ENCODE measurements around the gene OR2AE1.

Gene OR2AE1

DNA sequence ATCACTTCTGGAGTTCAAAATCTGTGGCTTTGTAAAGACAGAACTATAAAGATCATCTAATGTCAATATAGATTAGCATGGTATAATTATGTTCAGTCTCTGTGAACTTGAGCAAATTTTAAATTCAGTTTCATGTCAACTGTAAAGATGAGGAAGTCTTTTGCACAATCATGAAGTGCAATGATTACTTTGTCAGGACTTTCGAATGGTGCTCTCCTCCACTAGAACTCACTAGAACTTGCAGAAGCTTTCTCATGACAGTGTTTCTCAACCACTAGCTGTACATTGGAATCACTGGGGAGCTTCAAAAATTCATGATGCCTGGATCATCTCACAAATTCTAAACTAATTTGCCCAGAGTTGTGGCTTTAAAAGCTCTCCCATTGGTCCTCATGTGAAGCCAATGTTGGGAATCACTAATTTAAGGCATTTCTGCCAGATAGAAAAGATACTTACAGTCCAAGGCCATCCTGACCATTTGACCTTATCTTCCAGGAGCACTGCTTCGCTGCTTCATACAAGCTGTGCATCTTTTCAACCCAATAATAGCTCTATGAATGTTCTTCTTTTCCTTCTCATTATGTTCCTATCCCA, 12.9 kb downstream of the OR2AE1 start:
- no peak for DNase-seq (ENCODE audit: low spot score)
- no peak overlapping the region for H3K27ac ChIP-seq
- CTCF ChIA-PET, result no interaction called here
- POLR2A ChIA-PET (ENCODE audit: low non-redundant PET), result no interaction called here
- TF ChIP-seq, protein P1, sequence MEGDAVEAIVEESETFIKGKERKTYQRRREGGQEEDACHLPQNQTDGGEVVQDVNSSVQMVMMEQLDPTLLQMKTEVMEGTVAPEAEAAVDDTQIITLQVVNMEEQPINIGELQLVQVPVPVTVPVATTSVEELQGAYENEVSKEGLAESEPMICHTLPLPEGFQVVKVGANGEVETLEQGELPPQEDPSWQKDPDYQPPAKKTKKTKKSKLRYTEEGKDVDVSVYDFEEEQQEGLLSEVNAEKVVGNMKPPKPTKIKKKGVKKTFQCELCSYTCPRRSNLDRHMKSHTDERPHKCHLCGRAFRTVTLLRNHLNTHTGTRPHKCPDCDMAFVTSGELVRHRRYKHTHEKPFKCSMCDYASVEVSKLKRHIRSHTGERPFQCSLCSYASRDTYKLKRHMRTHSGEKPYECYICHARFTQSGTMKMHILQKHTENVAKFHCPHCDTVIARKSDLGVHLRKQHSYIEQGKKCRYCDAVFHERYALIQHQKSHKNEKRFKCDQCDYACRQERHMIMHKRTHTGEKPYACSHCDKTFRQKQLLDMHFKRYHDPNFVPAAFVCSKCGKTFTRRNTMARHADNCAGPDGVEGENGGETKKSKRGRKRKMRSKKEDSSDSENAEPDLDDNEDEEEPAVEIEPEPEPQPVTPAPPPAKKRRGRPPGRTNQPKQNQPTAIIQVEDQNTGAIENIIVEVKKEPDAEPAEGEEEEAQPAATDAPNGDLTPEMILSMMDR (conservative IDR thresholded peaks at IDR 0.05; ENCODE audit: low read depth), result no peak

DNA sequence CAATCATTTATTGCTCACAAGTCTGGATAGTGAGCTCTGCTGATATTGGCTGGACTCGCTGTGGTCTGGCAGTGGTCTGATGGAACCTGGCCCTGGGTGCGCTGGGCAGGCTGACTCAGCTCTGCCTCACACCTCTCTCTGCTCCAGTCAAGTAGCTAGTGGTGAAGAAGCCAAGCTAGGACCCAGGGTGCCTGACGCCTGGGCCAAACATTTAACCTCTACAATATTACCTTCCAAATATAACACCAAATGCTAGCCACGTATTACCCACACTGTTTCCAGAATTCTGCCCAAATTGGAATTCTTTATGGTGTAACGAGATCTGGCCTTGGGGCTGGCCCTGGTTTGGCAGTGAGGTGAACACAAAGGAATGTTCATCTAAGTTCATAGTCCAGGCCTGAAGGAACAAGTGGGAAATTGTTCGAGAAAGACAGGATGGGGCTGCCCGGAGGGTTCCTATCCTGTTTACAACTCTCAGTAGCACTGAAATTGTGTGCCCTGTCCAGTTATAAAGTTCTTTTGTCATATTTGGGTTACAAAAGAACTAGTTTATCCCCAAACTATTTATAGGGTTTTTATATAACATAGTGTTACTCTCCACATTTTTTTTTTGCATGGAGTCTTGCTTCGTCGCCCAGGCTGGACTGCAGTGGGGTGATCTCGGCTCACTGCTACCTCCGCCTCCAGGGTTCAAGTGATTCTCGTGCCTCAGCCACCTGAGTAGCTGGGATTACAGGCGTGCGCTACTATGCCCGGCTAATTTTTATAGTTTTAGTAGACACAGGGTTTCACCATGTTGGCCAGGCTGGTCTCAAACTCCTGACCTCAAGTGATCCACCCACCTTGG, 16.3 kb downstream of the OR2AE1 start:
- peak; percentile 70 for DNase-seq (ENCODE audit: low spot score)
- TF ChIP-seq, protein P1 (conservative IDR thresholded peaks at IDR 0.05; ENCODE audit: low read depth), result no peak
- POLR2A ChIA-PET (ENCODE audit: low non-redundant PET), result no interaction called here
- peak overlapping the region; percentile 90 for H3K27ac ChIP-seq
- CTCF ChIA-PET, result interaction anchor here (1.0 kb wide), 1 partner anchor 229 kb away, joined by 3 read pairs; no protein-coding TSS in a partner anchor

DNA sequence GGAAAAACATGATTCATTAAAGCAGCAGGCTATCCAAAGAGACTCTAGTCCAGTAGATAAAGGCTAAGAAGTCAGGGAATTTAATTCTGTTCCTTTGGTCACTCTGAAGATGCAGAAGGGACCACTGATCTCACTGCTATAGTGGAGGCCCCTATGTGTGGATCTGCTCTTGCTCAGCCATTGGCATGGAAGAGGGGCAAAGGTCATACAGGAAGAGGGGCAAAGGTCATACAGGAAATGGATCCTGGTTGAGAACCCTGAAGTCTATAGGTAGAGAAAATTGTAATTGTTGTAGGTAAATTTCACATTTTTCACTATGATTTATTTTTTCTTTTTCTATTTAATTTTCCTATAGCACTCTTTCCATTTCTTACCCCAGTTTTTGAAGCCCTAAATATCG, 21.6 kb downstream of the OR2AE1 start:
- H3K27ac ChIP-seq, result no peak overlapping the region
- ChIA-PET CTCF (interaction anchor here (0.6 kb wide), 1 partner anchor 15 kb away, joined by 3 read pairs; no protein-coding TSS in a partner anchor), POLR2A (ENCODE audit: low non-redundant PET) (no interaction called here)
- no peak for DNase-seq (ENCODE audit: low spot score)
- TF ChIP-seq, protein P1 (conservative IDR thresholded peaks at IDR 0.05; ENCODE audit: low read depth), result no peak

DNA sequence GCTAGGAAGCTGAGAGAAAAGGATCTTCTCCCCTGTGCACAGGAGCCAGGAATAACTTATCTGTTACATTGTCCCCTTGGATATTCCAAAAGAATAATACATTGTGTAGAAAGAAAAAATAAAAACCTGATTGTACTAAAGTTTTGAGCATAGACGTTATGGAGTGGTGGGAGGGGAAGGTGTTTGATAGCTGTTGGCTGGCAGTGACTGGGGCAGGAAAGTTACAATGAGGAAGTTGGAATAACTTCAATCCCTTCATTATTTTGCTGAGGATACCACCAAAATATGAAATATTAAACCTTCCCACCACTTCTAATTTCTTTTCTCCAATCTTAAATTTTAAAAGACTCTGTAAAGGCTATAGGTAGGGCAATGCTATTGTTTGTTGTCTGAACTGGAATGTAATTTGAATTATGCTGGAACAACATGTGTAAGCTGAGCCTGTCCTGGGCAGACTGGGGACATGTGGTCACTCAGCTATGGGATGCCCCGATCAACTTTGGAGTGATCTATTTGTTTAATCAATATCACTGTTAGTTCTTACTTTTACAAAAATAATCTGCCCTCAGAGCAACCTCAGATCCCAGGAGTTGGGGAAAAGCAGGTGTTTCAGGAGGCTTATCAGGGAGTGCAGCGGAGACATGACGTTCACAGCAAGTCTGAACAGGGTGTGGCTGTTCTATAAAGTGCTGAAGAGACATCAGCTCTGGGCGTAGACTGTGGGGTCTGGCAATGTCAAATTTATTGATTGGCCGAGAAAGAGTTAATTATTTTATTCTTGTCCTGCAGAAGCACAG, 28.2 kb downstream of the OR2AE1 start:
- DNase-seq (ENCODE audit: low spot score), result no peak
- no peak overlapping the region for H3K27ac ChIP-seq
- ChIA-PET POLR2A (ENCODE audit: low non-redundant PET) (no interaction called here), CTCF (interaction anchor here (0.5 kb wide), 1 partner anchor 177 kb away, joined by 3 read pairs; no protein-coding TSS in a partner anchor)
- TF ChIP-seq, protein P1 (conservative IDR thresholded peaks at IDR 0.05; ENCODE audit: low read depth), result no peak

DNA sequence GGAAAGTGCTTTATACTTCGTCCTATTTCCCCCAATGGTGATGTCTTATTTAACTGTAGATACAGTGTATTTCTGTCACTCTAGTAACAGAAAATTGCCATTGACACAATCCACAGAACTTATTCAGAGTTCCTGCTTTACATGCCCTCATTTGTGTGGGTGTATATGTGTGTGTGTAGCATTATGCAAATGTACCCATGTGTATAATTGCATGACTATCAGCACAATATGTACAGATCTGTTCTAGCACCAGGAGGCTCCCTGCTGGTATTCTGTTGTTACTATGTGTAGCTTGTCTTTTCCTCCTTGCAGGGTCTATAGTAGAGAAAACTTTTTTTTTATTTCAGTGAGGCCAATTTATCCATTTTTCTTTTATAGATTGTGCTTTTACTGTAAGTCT, 32.5 kb downstream of the OR2AE1 start:
- POLR2A ChIA-PET (ENCODE audit: low non-redundant PET), result no interaction called here
- TF ChIP-seq, protein P1 (conservative IDR thresholded peaks at IDR 0.05; ENCODE audit: low read depth), result no peak
- no peak for DNase-seq (ENCODE audit: low spot score)
- CTCF ChIA-PET, result no interaction called here
- no peak overlapping the region for H3K27ac ChIP-seq

DNA sequence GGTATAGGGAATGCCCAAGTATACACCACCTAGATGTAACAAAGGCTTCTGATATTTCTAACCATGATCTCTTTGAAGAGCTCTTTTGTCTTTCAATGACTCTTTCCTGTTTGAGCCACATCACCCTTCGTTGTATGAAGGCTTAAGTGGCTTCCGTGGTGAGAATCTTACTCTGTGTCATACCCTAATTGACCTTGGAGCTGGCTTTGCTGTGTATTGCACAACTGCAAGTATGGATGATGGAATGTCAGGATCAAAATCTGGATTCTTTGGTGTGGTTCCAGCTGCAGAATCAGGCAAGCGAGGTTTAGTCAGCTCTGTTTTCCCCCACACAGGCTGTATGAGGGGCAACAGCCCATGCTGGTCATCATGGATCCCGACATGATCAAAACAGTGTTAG, 33.0 kb downstream of the OR2AE1 start:
- DNase-seq (ENCODE audit: low spot score), result peak; percentile 5
- no peak overlapping the region for H3K27ac ChIP-seq
- TF ChIP-seq, protein P1 (conservative IDR thresholded peaks at IDR 0.05; ENCODE audit: low read depth), result no peak
- ChIA-PET POLR2A (ENCODE audit: low non-redundant PET) (no interaction called here), CTCF (no interaction called here)
